Body of pancreas (tissue), 4 donors: ENCODE data around the gene STARD9.
A peak's percentile ranks its signal among the peaks of the same experiment; 100 is the strongest.

Experiments used
- POLR2A ChIP-seq, 3 donors: fragments of 450-650 bp; IDR thresholded peaks; one replicate each; pipeline ENCODE4 v1.6.1; 2016; ENCODE audit warnings: antibody characterized with exemption in 3 of 3, mild to moderate bottlenecking in 2 of 3
- TF ChIP-seq, protein P1 (sequence below), 7 experiments: fragments of 450-650 bp in 4 of 7; fragments of 200-600 bp in 3 of 7; sonication (generic) in 3 of 7; IDR thresholded peaks; one replicate each; pipeline ENCODE4 v1.5.1; 2016 to 2019; ENCODE audit warnings: antibody characterized with exemption in 7 of 7

DNA sequence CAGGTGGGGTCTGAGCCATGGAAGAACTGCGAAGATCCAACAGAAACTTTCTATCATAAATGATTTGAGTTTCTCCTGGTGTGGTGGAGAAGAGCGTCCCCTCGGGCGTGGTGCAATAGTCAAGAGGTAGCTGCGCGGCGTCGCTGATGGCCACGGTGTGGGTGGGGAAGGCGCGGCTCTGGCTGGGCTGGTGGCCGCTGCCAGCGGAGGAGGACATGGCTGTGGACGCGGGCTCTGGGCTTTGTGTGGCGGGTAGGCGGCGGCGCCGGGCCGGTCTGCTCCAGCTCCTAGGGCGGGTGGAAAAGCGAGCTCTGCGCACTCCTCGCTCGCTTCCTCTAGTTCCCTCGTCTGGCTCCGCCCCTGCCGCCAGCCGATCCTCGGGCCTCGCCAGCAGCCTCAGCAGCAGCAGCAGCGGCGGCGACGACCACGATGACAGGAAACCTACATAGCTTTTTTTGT lies 5.9 kb downstream of the STARD9 start:
- TF ChIP-seq, protein P1, sequence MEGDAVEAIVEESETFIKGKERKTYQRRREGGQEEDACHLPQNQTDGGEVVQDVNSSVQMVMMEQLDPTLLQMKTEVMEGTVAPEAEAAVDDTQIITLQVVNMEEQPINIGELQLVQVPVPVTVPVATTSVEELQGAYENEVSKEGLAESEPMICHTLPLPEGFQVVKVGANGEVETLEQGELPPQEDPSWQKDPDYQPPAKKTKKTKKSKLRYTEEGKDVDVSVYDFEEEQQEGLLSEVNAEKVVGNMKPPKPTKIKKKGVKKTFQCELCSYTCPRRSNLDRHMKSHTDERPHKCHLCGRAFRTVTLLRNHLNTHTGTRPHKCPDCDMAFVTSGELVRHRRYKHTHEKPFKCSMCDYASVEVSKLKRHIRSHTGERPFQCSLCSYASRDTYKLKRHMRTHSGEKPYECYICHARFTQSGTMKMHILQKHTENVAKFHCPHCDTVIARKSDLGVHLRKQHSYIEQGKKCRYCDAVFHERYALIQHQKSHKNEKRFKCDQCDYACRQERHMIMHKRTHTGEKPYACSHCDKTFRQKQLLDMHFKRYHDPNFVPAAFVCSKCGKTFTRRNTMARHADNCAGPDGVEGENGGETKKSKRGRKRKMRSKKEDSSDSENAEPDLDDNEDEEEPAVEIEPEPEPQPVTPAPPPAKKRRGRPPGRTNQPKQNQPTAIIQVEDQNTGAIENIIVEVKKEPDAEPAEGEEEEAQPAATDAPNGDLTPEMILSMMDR (IDR thresholded peaks at IDR 0.05) = peak in 1 of 7 experiments; percentile 5
- peak in 2 of 3 donors; percentile 48 to 50 for TF ChIP-seq POLR2A (IDR thresholded peaks at IDR 0.05)
